ENCODE data around the gene SEC14L1.

SEC14L1 gene

DNA sequence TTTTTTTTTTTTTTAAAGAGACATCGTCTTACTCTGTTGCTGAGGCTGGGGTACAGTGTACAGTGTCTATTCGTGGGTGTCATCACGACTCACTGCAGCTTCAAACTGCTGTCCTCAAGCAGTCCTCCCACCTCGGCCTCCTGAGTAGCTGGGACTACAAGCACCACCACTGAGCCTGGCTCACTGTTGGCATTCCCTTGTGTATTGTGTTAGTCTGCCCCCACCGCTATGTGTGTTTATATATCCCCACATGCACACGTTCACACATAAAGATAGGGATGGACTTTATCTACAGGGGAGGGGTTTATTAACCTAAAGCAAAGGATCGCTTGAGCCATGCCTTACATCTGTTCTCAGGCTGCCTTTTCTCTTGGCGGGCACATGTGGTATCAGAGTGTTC, 63.8 kb downstream of the SEC14L1 start:
- Histone ChIP-seq H3K4me3 (IDR thresholded peaks at IDR 0.05; ENCODE audit: insufficient read depth, low read depth, low read length) (no peak overlapping the region), H3K9ac (no peak overlapping the region), H3K36me3 (ENCODE audit: insufficient read depth) (peaks cover 3% of the 10 kb centered on the region; the same call in 1 of the 2 replicates), H3K27me3 (ENCODE audit: insufficient read depth, low read depth) (no peaks in the 10 kb centered on the region), H3K4me1 (ENCODE audit: low read depth, poor library complexity, severe bottlenecking) (no peaks in the 10 kb centered on the region), H2AFZ (ENCODE audit: low read depth) (no peak overlapping the region), H3K79me2 (ENCODE audit: insufficient read depth, low read depth) (no peaks in the 10 kb centered on the region), H3K4me2 (no peak overlapping the region), H4K20me1 (ENCODE audit: insufficient read depth) (no peaks in the 10 kb centered on the region), H3K27ac (no peak overlapping the region)
- no peak for TF ChIP-seq CTCF (conservative IDR thresholded peaks at IDR 0.05; ENCODE audit: low read depth, low read length)

- no peaks in the 10 kb centered on the region for H4K20me1 ChIP-seq (ENCODE audit: insufficient read depth)
- no peak for TF ChIP-seq CTCF (conservative IDR thresholded peaks at IDR 0.05; ENCODE audit: low read depth, low read length)
- peaks cover 6% of the 10 kb centered on the region; the same call in 1 of the 2 replicates for H3K36me3 ChIP-seq (ENCODE audit: insufficient read depth)
- no peaks in the 10 kb centered on the region for H3K27me3 ChIP-seq (ENCODE audit: insufficient read depth, low read depth)
- no peaks in the 10 kb centered on the region for H3K4me1 ChIP-seq (ENCODE audit: low read depth, poor library complexity, severe bottlenecking)
- H3K9ac ChIP-seq = no peak overlapping the region
- no peak overlapping the region for H3K4me3 ChIP-seq (IDR thresholded peaks at IDR 0.05; ENCODE audit: insufficient read depth, low read depth, low read length)
- H2AFZ ChIP-seq (ENCODE audit: low read depth) = no peak overlapping the region
- H3K4me2 ChIP-seq = no peak overlapping the region
- no peaks in the 10 kb centered on the region for H3K79me2 ChIP-seq (ENCODE audit: insufficient read depth, low read depth)
- H3K27ac ChIP-seq = no peak overlapping the region
Measured at GRCh38 chr17:77205396-77206125, 64.8 kb downstream of the SEC14L1 start.

DNA sequence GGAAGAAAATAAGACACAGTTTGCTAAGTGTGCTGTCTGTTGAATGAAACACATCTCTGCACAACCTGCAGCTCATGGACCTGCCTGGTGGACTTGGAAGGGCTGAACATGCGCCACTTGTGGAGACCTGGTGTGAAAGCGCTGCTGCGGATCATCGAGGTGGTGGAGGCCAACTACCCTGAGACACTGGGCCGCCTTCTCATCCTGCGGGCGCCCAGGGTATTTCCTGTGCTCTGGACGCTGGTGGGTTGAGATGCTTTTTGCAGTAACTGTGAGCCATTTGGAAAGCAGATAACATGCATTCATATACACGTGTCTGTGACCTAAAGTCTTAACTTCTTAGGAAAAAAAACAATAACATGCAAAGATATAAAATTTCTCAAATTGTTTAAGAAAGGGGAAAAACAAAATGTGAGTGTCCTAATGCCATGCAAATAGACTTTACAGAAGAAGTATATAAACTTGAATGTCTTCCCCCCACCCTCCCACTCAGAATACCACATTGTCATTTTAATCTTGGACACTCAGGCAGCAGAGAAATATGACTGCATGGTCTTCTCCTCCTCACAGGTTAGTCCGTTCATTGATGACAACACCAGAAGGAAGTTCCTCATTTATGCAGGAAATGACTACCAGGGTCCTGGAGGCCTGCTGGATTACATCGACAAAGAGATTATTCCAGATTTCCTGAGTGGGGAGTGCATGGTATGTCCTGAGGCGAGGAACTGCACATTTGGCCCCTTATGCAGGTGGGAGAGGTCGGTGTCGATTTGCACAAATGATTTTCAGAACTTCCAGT, 65.6 kb downstream of the SEC14L1 start:
- Histone ChIP-seq H3K27me3 (ENCODE audit: insufficient read depth, low read depth) (no peaks in the 10 kb centered on the region), H3K79me2 (ENCODE audit: insufficient read depth, low read depth) (no peaks in the 10 kb centered on the region), H3K9ac (no peak overlapping the region), H3K4me2 (no peak overlapping the region), H2AFZ (ENCODE audit: low read depth) (no peak overlapping the region), H3K36me3 (ENCODE audit: insufficient read depth) (peaks cover 7% of the 10 kb centered on the region; the same call in 1 of the 2 replicates), H3K4me3 (IDR thresholded peaks at IDR 0.05; ENCODE audit: insufficient read depth, low read depth, low read length) (no peak overlapping the region), H4K20me1 (ENCODE audit: insufficient read depth) (no peaks in the 10 kb centered on the region), H3K27ac (no peak overlapping the region), H3K4me1 (ENCODE audit: low read depth, poor library complexity, severe bottlenecking) (no peaks in the 10 kb centered on the region)
- no peak for TF ChIP-seq CTCF (conservative IDR thresholded peaks at IDR 0.05; ENCODE audit: low read depth, low read length)

DNA sequence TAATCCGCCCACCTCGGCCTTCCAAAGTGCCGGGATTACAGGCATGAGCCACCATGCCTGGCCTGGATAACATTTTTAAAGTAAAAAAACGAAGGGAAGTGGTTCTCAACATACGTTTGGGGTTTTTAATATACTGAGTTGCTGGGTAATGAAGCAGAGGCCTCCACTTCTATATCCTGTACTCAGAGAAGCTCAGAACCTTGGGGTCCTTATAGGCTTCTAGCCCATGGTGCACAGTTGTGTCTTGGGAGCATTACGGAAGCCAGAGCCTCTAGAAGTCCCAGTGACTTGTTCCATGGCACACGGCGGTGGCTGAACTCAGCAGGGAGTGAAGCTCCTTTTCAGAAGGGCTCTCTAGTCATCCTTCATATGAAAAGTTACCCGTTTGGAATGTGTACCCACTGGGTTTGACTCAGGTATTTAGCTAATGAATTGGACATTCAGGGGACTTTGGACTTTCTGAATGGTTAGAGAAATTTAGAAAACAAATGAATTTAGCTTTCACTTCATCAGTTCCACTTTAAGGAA, 67.0 kb downstream of the SEC14L1 start:
- no peak for TF ChIP-seq CTCF (conservative IDR thresholded peaks at IDR 0.05; ENCODE audit: low read depth, low read length)
- peaks cover 7% of the 10 kb centered on the region; the same call in 1 of the 2 replicates for H3K36me3 ChIP-seq (ENCODE audit: insufficient read depth)
- no peak overlapping the region for H3K27ac ChIP-seq
- no peak overlapping the region for H2AFZ ChIP-seq (ENCODE audit: low read depth)
- no peaks in the 10 kb centered on the region for H3K27me3 ChIP-seq (ENCODE audit: insufficient read depth, low read depth)
- H3K79me2 ChIP-seq (ENCODE audit: insufficient read depth, low read depth) = no peaks in the 10 kb centered on the region
- peaks cover 11% of the 10 kb centered on the region for H3K4me1 ChIP-seq (ENCODE audit: low read depth, poor library complexity, severe bottlenecking)
- no peak overlapping the region for H3K4me3 ChIP-seq (IDR thresholded peaks at IDR 0.05; ENCODE audit: insufficient read depth, low read depth, low read length)
- H3K9ac ChIP-seq = no peak overlapping the region
- H4K20me1 ChIP-seq (ENCODE audit: insufficient read depth) = no peaks in the 10 kb centered on the region
- H3K4me2 ChIP-seq = no peak overlapping the region
